ENCODE results near the gene HEPH.

- no peak for TF ChIP-seq ATF1 (CRISPR knock-in tag; IDR thresholded peaks at IDR 0.05)
- TF ChIP-seq SMAD4 (CRISPR knock-in tag; IDR thresholded peaks at IDR 0.05): no peak
- no peak for TF ChIP-seq CTCF (IDR thresholded peaks at IDR 0.05)
- TF ChIP-seq NFE2L1 (CRISPR knock-in tag; IDR thresholded peaks at IDR 0.05): no peak
- TF ChIP-seq ESRRA (CRISPR knock-in tag; IDR thresholded peaks at IDR 0.05; ENCODE audit: borderline replicate concordance): no peak
- no peak for TF ChIP-seq ZNF416 (CRISPR knock-in tag; IDR thresholded peaks at IDR 0.05)
- no peak for TF ChIP-seq FOXJ3 (CRISPR knock-in tag; IDR thresholded peaks at IDR 0.05; ENCODE audit: borderline replicate concordance)
- TF ChIP-seq PRRX2 (CRISPR knock-in tag; IDR thresholded peaks at IDR 0.05): no peak
- TF ChIP-seq ETV6 (CRISPR knock-in tag; IDR thresholded peaks at IDR 0.05): no peak
- TF ChIP-seq MAX (CRISPR knock-in tag; IDR thresholded peaks at IDR 0.05): no peak
- TF ChIP-seq SMAD3 (CRISPR knock-in tag; IDR thresholded peaks at IDR 0.05; ENCODE audit: borderline replicate concordance): no peak
Measured at GRCh38 chrX:66130469-66130868, 33.6 kb upstream of the HEPH start.

Data from WTC11 (cell line).